HUES6 (cell line): Measurements from ENCODE around the gene RBM22.

ENCODE experiments used
- H3K27ac ChIP-seq: 2 replicates; pipeline ENCODE4 v1.7.0; 2013; ENCODE audit warnings: low read depth, mild to moderate bottlenecking, low read length, inconsistent platforms
- H3K27me3 ChIP-seq: 2 replicates; pipeline ENCODE4 v1.6.1; 2013; ENCODE audit warnings: low read length; ENCODE audit not compliant: control insufficient read depth, insufficient read depth
- H3K36me3 ChIP-seq: 2 replicates; pipeline ENCODE4 v1.6.1; 2013; ENCODE audit warnings: low read length; ENCODE audit not compliant: control insufficient read depth, insufficient read depth
- H3K4me1 ChIP-seq: 2 replicates; pipeline ENCODE4 v1.6.1; 2013; ENCODE audit warnings: low read length; ENCODE audit not compliant: control insufficient read depth, insufficient read depth
- H3K4me3 ChIP-seq: 2 replicates; pipeline ENCODE4 v1.5.1; 2013; ENCODE audit warnings: low read depth, low read length
- H3K9ac ChIP-seq: one replicate; pipeline ENCODE4 v1.6.1; 2013; ENCODE audit warnings: mild to moderate bottlenecking, low read length
- H3K9me3 ChIP-seq: 2 replicates; pipeline ENCODE4 v1.6.1; 2013; ENCODE audit warnings: low read depth, low read length; ENCODE audit not compliant: control insufficient read depth, insufficient read depth

Gene RBM22

GRCh38 chr5:150660108-150660831 lies 40.6 kb downstream of the RBM22 start:
- no peak overlapping the region for H3K27ac ChIP-seq
- no peaks in the 10 kb centered on the region for H3K9me3 ChIP-seq
- H3K4me3 ChIP-seq = no peak overlapping the region
- no peaks in the 10 kb centered on the region for H3K36me3 ChIP-seq
- no peak overlapping the region for H3K9ac ChIP-seq
- peaks cover 21% of the 10 kb centered on the region for H3K4me1 ChIP-seq
- H3K27me3 ChIP-seq = 0 out of 2 replicates have a peak, but pooled peaks cover 3% of the 10 kb centered on the region

DNA sequence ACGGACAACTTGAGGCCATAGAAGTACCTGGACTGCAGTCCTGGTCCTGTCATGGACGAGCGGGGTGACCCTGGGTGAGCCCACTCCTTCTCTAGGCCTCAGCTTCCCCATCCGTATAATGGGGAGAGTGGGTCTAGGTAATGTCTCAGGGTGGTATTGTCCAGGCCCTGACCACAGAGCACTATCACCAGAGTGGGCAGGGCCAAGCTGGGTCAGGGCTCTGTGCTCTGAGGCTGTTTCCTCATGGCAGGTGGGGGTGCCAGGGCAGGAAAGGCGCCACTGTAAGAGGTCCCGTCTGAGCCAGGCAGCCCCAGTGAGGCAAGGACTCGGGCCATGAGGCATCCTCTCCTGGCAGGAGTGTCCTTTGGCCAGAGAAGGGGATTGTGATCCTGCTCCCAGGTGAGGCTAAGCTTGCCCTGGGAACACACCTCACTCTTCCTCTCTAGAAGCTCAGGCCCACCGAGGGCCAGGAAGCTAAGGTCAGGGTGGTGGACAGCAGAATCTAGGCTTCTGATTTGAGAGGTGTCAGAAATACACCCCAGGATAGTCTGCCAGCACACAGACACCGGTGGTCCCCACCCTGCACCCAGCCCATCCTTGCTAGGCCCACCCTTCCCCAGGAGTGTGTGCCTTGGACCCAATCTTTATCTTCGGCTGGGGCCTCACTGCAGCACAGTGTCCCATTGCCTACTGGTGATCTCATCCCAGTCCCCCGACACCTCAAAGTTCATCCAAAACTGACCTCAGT lies 41.3 kb downstream of the RBM22 start:
- H3K9me3 ChIP-seq = no peaks in the 10 kb centered on the region
- H3K27ac ChIP-seq = no peak overlapping the region
- no peak overlapping the region for H3K4me3 ChIP-seq
- H3K4me1 ChIP-seq = peaks cover 21% of the 10 kb centered on the region
- H3K9ac ChIP-seq = no peak overlapping the region
- 0 out of 2 replicates have a peak, but pooled peaks cover 3% of the 10 kb centered on the region for H3K27me3 ChIP-seq
- H3K36me3 ChIP-seq = no peaks in the 10 kb centered on the region

DNA sequence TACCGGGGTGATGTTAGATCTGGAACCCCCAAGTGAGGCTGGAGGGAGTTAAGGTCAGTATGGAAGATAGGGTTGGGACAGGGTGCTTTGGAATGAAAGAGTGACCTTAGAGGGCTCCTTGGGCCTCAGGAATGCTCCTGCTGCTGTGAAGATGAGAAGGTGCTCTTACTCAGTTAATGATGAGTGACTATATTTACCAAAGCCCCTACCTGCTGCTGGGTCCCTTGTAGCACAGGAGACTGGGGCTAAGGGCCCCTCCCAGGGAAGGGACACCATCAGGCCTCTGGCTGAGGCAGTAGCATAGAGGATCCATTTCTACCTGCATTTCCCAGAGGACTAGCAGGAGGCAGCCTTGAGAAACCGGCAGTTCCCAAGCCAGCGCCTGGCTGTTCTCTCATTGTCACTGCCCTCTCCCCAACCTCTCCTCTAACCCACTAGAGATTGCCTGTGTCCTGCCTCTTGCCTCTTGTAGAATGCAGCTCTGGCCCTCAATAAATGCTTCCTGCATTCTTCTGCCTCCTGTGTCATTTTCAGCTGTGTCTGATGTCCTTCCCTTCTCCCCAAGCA lies 42.1 kb downstream of the RBM22 start:
- Histone ChIP-seq H3K27ac (no peak overlapping the region), H3K36me3 (no peaks in the 10 kb centered on the region), H3K9me3 (no peaks in the 10 kb centered on the region), H3K4me1 (peaks cover 21% of the 10 kb centered on the region), H3K9ac (no peak overlapping the region), H3K4me3 (no peak overlapping the region), H3K27me3 (0 out of 2 replicates have a peak, but pooled peaks cover 3% of the 10 kb centered on the region)

- no peak overlapping the region for H3K4me3 ChIP-seq
- peaks cover 21% of the 10 kb centered on the region for H3K4me1 ChIP-seq
- no peak overlapping the region for H3K27ac ChIP-seq
- H3K9ac ChIP-seq = no peak overlapping the region
- H3K27me3 ChIP-seq = 0 out of 2 replicates have a peak, but pooled peaks cover 3% of the 10 kb centered on the region
- H3K36me3 ChIP-seq = no peaks in the 10 kb centered on the region
- H3K9me3 ChIP-seq = no peaks in the 10 kb centered on the region
These were observed 42.7 kb downstream of the RBM22 start for GRCh38 chr5:150658121-150658520.

- H3K27ac ChIP-seq = peak overlapping the region; percentile 59; the same call in 1 of the 2 replicates
- H3K4me1 ChIP-seq = peaks cover 30% of the 10 kb centered on the region
- peak overlapping the region; percentile 77 for H3K4me3 ChIP-seq
- 0 out of 2 replicates have a peak, but pooled peaks cover 3% of the 10 kb centered on the region for H3K27me3 ChIP-seq
- no peaks in the 10 kb centered on the region for H3K36me3 ChIP-seq
- no peaks in the 10 kb centered on the region for H3K9me3 ChIP-seq
- peak overlapping the region; percentile 72 for H3K9ac ChIP-seq
These were observed 44.4 kb downstream of the RBM22 start for GRCh38 chr5:150656191-150657132.

DNA sequence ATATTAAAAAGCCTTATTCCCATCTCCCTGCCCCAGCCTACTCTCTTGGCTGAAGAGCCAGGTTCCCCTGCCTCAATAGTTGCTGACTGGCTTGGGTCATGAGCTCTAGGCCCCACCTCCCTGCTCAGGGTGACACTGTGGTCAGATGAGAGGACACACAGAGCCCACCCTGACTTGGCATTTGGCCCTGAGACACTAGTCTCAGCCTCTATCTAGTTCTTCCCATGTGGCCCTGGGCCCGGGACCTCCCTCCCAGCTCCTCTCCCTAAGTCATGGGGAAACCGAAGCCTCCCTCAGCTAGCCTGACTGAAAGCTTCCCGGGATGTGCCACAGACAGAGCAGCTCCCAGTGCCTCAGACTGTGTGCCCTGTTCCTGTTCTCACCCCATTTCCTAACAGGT lies 45.6 kb downstream of the RBM22 start:
- Histone ChIP-seq H3K4me3 (no peak overlapping the region), H3K27ac (no peak overlapping the region), H3K9ac (no peak overlapping the region), H3K27me3 (0 out of 2 replicates have a peak, but pooled peaks cover 3% of the 10 kb centered on the region), H3K36me3 (no peaks in the 10 kb centered on the region), H3K4me1 (peaks cover 32% of the 10 kb centered on the region), H3K9me3 (no peaks in the 10 kb centered on the region)

DNA sequence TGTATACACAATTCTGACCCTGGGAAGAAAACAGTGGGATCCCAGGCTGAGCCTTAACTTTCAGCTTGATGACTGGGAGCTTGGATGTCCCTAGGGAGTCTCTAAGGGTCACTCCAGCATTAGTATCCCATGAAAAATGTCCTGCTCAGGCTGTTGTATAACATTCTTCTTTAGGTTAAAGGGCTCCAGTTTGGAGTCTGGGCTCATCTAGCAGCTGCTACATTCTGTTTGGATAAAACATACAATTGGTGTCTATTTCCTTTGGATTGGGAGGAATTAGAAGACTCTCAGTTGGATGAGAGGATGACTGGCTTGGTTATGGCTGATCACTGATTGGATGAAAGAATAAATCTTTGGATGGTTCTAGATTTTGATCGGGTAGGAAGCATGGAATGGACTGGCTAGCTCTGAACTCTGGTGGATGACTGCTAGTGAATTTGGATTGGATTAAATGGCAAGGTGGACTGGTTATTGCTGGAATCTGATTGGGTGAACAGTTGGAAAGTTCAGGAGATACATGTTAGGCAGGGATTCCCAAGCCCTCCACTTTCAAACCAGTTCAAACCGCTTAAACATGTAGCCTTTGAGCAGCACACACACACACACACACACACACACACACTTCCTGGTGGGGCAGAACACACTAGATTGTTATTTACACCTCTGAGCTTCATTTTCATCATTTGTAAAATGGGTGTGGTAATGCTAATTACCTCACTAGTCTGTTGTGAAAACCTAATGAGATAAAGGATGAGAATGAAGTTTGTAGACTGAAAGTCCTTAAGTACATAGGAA lies 46.9 kb downstream of the RBM22 start:
- Histone ChIP-seq H3K27ac (no peak overlapping the region), H3K4me1 (peaks cover 30% of the 10 kb centered on the region)

GRCh38 chr5:150653145-150653761 lies 47.6 kb downstream of the RBM22 start:
- Histone ChIP-seq H3K36me3 (no peaks in the 10 kb centered on the region), H3K4me3 (no peak overlapping the region), H3K9ac (no peak overlapping the region), H3K27me3 (0 out of 2 replicates have a peak, but pooled peaks cover 3% of the 10 kb centered on the region), H3K4me1 (peaks cover 27% of the 10 kb centered on the region), H3K9me3 (no peaks in the 10 kb centered on the region), H3K27ac (no peak overlapping the region)

More for the DNA sequence above, 46.9 kb downstream of the RBM22 start:
- Histone ChIP-seq H3K4me3 (no peak overlapping the region), H3K9me3 (no peaks in the 10 kb centered on the region), H3K27me3 (0 out of 2 replicates have a peak, but pooled peaks cover 3% of the 10 kb centered on the region), H3K9ac (no peak overlapping the region), H3K36me3 (no peaks in the 10 kb centered on the region)

DNA sequence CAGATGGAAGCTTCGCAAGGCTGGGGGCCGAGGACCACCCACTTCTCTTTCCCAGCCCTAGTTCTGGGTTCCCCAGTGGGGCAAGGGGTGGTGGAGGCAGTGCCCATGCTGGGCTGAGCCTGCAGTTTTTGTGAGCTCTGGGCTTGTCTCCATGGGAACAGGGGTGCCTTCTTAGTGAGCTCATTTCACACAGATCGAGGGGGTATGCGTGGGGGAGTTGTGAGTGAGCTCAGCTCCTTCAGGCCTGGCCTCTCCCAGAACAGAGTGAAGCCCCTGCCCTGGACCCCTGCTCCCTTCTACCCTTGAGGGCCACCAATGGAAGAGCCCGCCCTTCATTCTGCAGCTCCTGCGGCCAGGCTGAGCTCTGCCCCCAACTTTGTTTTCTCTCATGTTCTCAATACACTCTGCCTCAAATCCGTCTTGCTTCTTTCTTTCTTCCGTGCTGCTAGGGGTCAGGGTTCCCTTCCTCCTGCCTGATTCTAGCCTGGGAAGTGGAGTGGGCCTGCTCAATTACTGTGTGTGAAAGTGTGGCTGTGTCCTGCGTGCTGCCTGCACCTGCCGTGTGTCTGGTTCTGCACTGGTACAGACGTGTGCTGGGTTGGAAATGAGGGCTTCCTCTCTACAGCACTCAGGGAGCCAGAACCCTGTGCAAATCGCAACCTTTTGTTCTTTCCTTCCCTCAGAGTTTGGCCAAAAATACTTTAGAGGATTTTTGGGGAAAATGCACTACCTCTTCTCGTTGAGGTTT lies 48.8 kb downstream of the RBM22 start:
- H3K36me3 ChIP-seq = no peaks in the 10 kb centered on the region
- H3K9ac ChIP-seq = no peak overlapping the region
- H3K27me3 ChIP-seq = 0 out of 2 replicates have a peak, but pooled peaks cover under 1% of the 10 kb centered on the region
- no peaks in the 10 kb centered on the region for H3K9me3 ChIP-seq
- H3K4me1 ChIP-seq = peaks cover 24% of the 10 kb centered on the region
- H3K4me3 ChIP-seq = no peak overlapping the region
- no peak overlapping the region for H3K27ac ChIP-seq
